ENCODE data around the gene TNFRSF14.

DNA sequence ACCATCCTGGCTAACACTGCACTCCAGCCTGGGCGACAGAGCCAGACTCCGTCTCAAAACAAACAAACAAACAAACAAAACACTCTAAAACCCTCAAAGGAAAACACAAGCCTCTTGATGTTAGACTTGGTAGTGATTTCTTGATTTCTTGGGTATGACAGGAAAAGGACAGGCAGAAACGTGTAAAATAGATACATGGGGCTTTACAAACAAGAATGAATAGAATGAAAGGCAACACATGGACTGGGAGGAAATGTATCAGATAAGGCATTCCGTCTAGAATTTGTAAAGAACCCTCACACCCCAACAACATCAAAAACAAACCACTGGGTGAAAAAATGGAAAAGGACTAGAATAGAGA lies 22.6 kb downstream of the TNFRSF14 start:
- TF ChIP-seq GATA2 (IDR thresholded peaks at IDR 0.05; ENCODE audit: low read depth, low read length) (no peak), GATA3 (IDR thresholded peaks at IDR 0.05; ENCODE audit: low read depth, low read length) (no peak)
